ENCODE measurements around the gene SERPINA5. TPM values are rescaled to one million over a fixed set of nuclear protein-coding genes. Genes with fewer than 3 reads are reported as not detected.

The SERPINA5 gene
- total and polyA plus RNA-seq, 2 donors (not counting 1 experiment from before 2014, with no cell fraction given), result not detected

GRCh38 chr14:94568186-94568585 is 13.0 kb upstream of the SERPINA5 start:
- Histone ChIP-seq H3K36me3 (replicated peaks in 1 of 2; ENCODE audit: control extremely low read depth in 1 of 2, control insufficient read depth in 1 of 2, extremely low read depth in 1 of 2, insufficient read depth in 2 of 2, low read length in 1 of 2) (no peaks in the 10 kb centered on the region), H3K4me1 (ENCODE audit: control insufficient read depth in 2 of 2, insufficient read depth in 2 of 2, low read length in 2 of 2) (no peaks in the 10 kb centered on the region), H2AFZ (ENCODE audit: insufficient read depth, low read depth, low read length, poor library complexity, severe bottlenecking) (no peak overlapping the region), H3K27ac (ENCODE audit: low read length in 2 of 2) (no peak overlapping the region), H3K9me3 (ENCODE audit: control extremely low read depth in 1 of 3, control insufficient read depth in 2 of 3, insufficient read depth in 1 of 3, low read length in 2 of 3) (peaks cover 0 to 21% (median 0%) of the 10 kb centered on the region in 3 donors), H3K4me2 (replicated peaks; ENCODE audit: low read depth, low read length, poor library complexity, severe bottlenecking) (no peak overlapping the region), H3K79me2 (ENCODE audit: control insufficient read depth, insufficient read depth, low read length) (no peaks in the 10 kb centered on the region), H3K4me3 (ENCODE audit: control extremely low read depth in 1 of 5, extremely low read depth in 1 of 5, insufficient read depth in 1 of 5, low read depth in 2 of 5, low read length in 4 of 5) (no peak overlapping the region), H3K27me3 (replicated peaks in 1 of 4; ENCODE audit: control extremely low read depth in 1 of 4, control insufficient read depth in 3 of 4, insufficient read depth in 4 of 4, low read length in 3 of 4) (no peaks in the 10 kb centered on the region), H3K9ac (ENCODE audit: low read length) (no peak overlapping the region), H4K20me1 (ENCODE audit: control insufficient read depth, insufficient read depth, low read length, poor library complexity, severe bottlenecking) (no peaks in the 10 kb centered on the region)
- H3K9me3 Mint-ChIP-seq (ENCODE audit: insufficient read depth), result no peaks in the 10 kb centered on the region
- H3K27me3 Mint-ChIP-seq, result peaks cover 7% of the 10 kb centered on the region
- WGBS (ENCODE audit: insufficient coverage), result 94% methylated on average over 8 of the region's 9 CpGs
- intact Hi-C loops (cut with micrococcal nuclease), result no loop called here
- no peak for DNase-seq
- POLR2A ChIA-PET, result no interaction called here
- ATAC-seq (ENCODE audit: low read depth), result no peak
- CTCF ChIA-PET, result no interaction called here
- no peak overlapping the region for H3K27ac Mint-ChIP-seq
- H3K4me1 Mint-ChIP-seq, result no peaks in the 10 kb centered on the region
- TF ChIP-seq EZH2 (IDR thresholded peaks at IDR 0.05; ENCODE audit: borderline replicate concordance, insufficient read depth, low read depth, low read length, poor library complexity, severe bottlenecking) (no peak), CTCF (IDR thresholded peaks at IDR 0.05) (no peak)
- H3K4me3 Mint-ChIP-seq, result no peak overlapping the region

GRCh38 chr14:94569381-94570001 is 11.7 kb upstream of the SERPINA5 start:
- H2AFZ ChIP-seq (ENCODE audit: insufficient read depth, low read depth, low read length, poor library complexity, severe bottlenecking), result no peak overlapping the region
- peaks cover 0 to 15% (median 0%) of the 10 kb centered on the region in 3 donors for H3K9me3 ChIP-seq (ENCODE audit: control extremely low read depth in 1 of 3, control insufficient read depth in 2 of 3, insufficient read depth in 1 of 3, low read length in 2 of 3)
- no peaks in the 10 kb centered on the region for H3K79me2 ChIP-seq (ENCODE audit: control insufficient read depth, insufficient read depth, low read length)
- no peak for ATAC-seq (ENCODE audit: low read depth)
- H4K20me1 ChIP-seq (ENCODE audit: control insufficient read depth, insufficient read depth, low read length, poor library complexity, severe bottlenecking), result no peaks in the 10 kb centered on the region
- DNase-seq, result no peak
- H3K9me3 Mint-ChIP-seq (ENCODE audit: insufficient read depth), result no peaks in the 10 kb centered on the region
- peaks cover 7% of the 10 kb centered on the region for H3K27me3 Mint-ChIP-seq
- no peaks in the 10 kb centered on the region for H3K27me3 ChIP-seq (replicated peaks in 1 of 4; ENCODE audit: control extremely low read depth in 1 of 4, control insufficient read depth in 3 of 4, insufficient read depth in 4 of 4, low read length in 3 of 4)
- H3K27ac ChIP-seq (ENCODE audit: low read length in 2 of 2), result no peak overlapping the region
- H3K4me2 ChIP-seq (replicated peaks; ENCODE audit: low read depth, low read length, poor library complexity, severe bottlenecking), result no peak overlapping the region
- H3K4me1 ChIP-seq (ENCODE audit: control insufficient read depth in 2 of 2, insufficient read depth in 2 of 2, low read length in 2 of 2), result no peaks in the 10 kb centered on the region
- H3K4me1 Mint-ChIP-seq, result no peaks in the 10 kb centered on the region
- CTCF ChIA-PET, result no interaction called here
- no peak overlapping the region for H3K4me3 Mint-ChIP-seq
- intact Hi-C loops (cut with micrococcal nuclease), result no loop called here
- 90% methylated on average over 20 of the region's 20 CpGs for WGBS (ENCODE audit: insufficient coverage)
- POLR2A ChIA-PET, result no interaction called here
- H3K4me3 ChIP-seq (ENCODE audit: control extremely low read depth in 1 of 5, extremely low read depth in 1 of 5, insufficient read depth in 1 of 5, low read depth in 2 of 5, low read length in 4 of 5), result no peak overlapping the region
- no peak overlapping the region for H3K27ac Mint-ChIP-seq
- no peaks in the 10 kb centered on the region for H3K36me3 ChIP-seq (replicated peaks in 1 of 2; ENCODE audit: control extremely low read depth in 1 of 2, control insufficient read depth in 1 of 2, extremely low read depth in 1 of 2, insufficient read depth in 2 of 2, low read length in 1 of 2)
- TF ChIP-seq CTCF (IDR thresholded peaks at IDR 0.05) (no peak), EZH2 (IDR thresholded peaks at IDR 0.05; ENCODE audit: borderline replicate concordance, insufficient read depth, low read depth, low read length, poor library complexity, severe bottlenecking) (no peak)
- H3K9ac ChIP-seq (ENCODE audit: low read length), result no peak overlapping the region
